Thyroid gland (tissue), 4 donors: ENCODE results near the gene ARL13B. TPM values are rescaled to one million over a fixed set of nuclear protein-coding genes. Genes with fewer than 3 reads are reported as not detected.
"Not testable (repeated sequence)": the region's sequence is repeated elsewhere in the genome, so short reads cannot be mapped to it uniquely, and the experiment has no call there.

ENCODE experiments used
- DNase-seq, 2 donors: peaks; one replicate each; pipeline ENCODE4 v3.0.0-alpha.2; 2019
- H3K27ac ChIP-seq, 3 donors: fragments of 200-600 bp; sonication (generic); 1 replicate in 2 of 3; 2 replicates in 1 of 3; pipeline ENCODE4 v1.5.1; 2016 to 2019; ENCODE audit warnings: mild to moderate bottlenecking in 1 of 3, moderate library complexity in 1 of 3
- H3K27me3 ChIP-seq: fragments of 200-600 bp; sonication (generic); one replicate; pipeline ENCODE4 v1.5.1; 2019
- H3K36me3 ChIP-seq, 2 donors: fragments of 200-600 bp; sonication (generic); one replicate each; pipeline ENCODE4 v1.5.1; 2016 to 2019
- H3K4me1 ChIP-seq, 2 donors: fragments of 200-600 bp; sonication (generic); one replicate each; pipeline ENCODE4 v1.5.1; 2017 to 2019
- H3K4me3 ChIP-seq, 3 donors: fragments of 200-600 bp; sonication (generic); replicated peaks in 1 of 3; 1 replicate in 2 of 3; 2 replicates in 1 of 3; pipeline ENCODE4 v1.5.1; 2016; ENCODE audit warnings: mild to moderate bottlenecking in 1 of 3
- H3K9me3 ChIP-seq: fragments of 200-600 bp; sonication (generic); one replicate; pipeline ENCODE4 v1.5.1; 2017
- CTCF ChIP-seq, 6 experiments: fragments of 200-600 bp in 3 of 6; fragments of 450-650 bp in 3 of 6; sonication (generic) in 3 of 6; IDR thresholded peaks; one replicate each; pipeline ENCODE4 v1.5.1; 2016 to 2019; ENCODE audit warnings: antibody characterized with exemption in 6 of 6, mild to moderate bottlenecking in 2 of 6, inconsistent platforms in 1 of 6, moderate library complexity in 1 of 6
- POLR2A ChIP-seq, 2 donors: fragments of 450-650 bp; IDR thresholded peaks; one replicate each; pipeline ENCODE4 v1.6.1; 2017; ENCODE audit warnings: antibody characterized with exemption in 2 of 2, mild to moderate bottlenecking in 2 of 2, moderate library complexity in 1 of 2
- WGBS, 2 donors: methylation state at CpG; one replicate each; pipeline ENCODE4 v1.1.5; 2017; 5-methylcytosine and 5-hydroxymethylcytosine counted together
- intact Hi-C: fragments of 100-400 bp; cut with DNase I; formaldehyde crosslinking; loops from one replicate; pipeline ENCODE4 v1.15.1; 2023
- total RNA-seq, 4 donors: library from RNA; depleted of rRNA; stranded (reverse); fragments of >200 nt; gene quantifications; one replicate each; pipeline ENCODE4 v1.2.3, GENCODE V29; 2016

The ARL13B gene
- total RNA-seq, 4 donors from 2014 or later = 14.6 to 27.3 (median 16.0) TPM

GRCh38 chr3:93961026-93961425 is 18.9 kb upstream of the ARL13B start:
- intact Hi-C loops = no loop called here
- no peak overlapping the region for H3K4me3 ChIP-seq
- no peaks in the 10 kb centered on the region for H3K4me1 ChIP-seq
- no peaks in the 10 kb centered on the region for H3K27me3 ChIP-seq
- H3K27ac ChIP-seq = no peak overlapping the region
- no peaks in the 10 kb centered on the region for H3K36me3 ChIP-seq
- DNase-seq = no peak
- whole genome bisulfite sequencing, 2 donors = 89 to 93% methylated on average over 1 of the region's 1 CpG
- H3K9me3 ChIP-seq = no peaks in the 10 kb centered on the region
- TF ChIP-seq CTCF (IDR thresholded peaks at IDR 0.05) (no peak), POLR2A (IDR thresholded peaks at IDR 0.05) (no peak)

- TF ChIP-seq POLR2A (IDR thresholded peaks at IDR 0.05) = no peak
- no peak for TF ChIP-seq CTCF (IDR thresholded peaks at IDR 0.05)
- intact Hi-C loops = no loop called here
- no peaks in the 10 kb centered on the region for H3K36me3 ChIP-seq
- no peaks in the 10 kb centered on the region for H3K27me3 ChIP-seq
- H3K9me3 ChIP-seq = no peaks in the 10 kb centered on the region
- no peak overlapping the region for H3K27ac ChIP-seq
- 87 to 90% methylated on average over 1 of the region's 1 CpG for WGBS, 2 donors
- DNase-seq = no peak
- no peaks in the 10 kb centered on the region for H3K4me1 ChIP-seq
- no peak overlapping the region for H3K4me3 ChIP-seq
Measured at GRCh38 chr3:93961489-93961888, 18.5 kb upstream of the ARL13B start.

- TF ChIP-seq CTCF (IDR thresholded peaks at IDR 0.05) (no peak), POLR2A (IDR thresholded peaks at IDR 0.05) (no peak)
Measured at GRCh38 chr3:93962798-93963197, 17.2 kb upstream of the ARL13B start.

GRCh38 chr3:93965106-93965505 is 14.8 kb upstream of the ARL13B start:
- H3K4me3 ChIP-seq, H3K4me1 ChIP-seq, H3K27ac ChIP-seq, H3K9me3 ChIP-seq, H3K27me3 ChIP-seq, H3K36me3 ChIP-seq, DNase-seq, intact Hi-C loops: not testable (repeated sequence)
- WGBS, 2 donors = 95 to 97% methylated on average over 19 of the region's 19 CpGs

More at GRCh38 chr3:93962798-93963197, 17.2 kb upstream of the ARL13B start:
- Histone ChIP-seq H3K9me3 (no peaks in the 10 kb centered on the region), H3K27ac (no peak overlapping the region), H3K36me3 (no peaks in the 10 kb centered on the region), H3K4me1 (no peaks in the 10 kb centered on the region), H3K27me3 (no peaks in the 10 kb centered on the region), H3K4me3 (no peak overlapping the region)
- intact Hi-C loops = no loop called here
- WGBS, 2 donors = 70 to 78% methylated on average over 3 of the region's 3 CpGs
- no peak for DNase-seq

- DNase-seq = no peak
- H3K27ac ChIP-seq = no peak overlapping the region
- 61 to 78% methylated on average over 3 of the region's 3 CpGs for WGBS, 2 donors
- no peaks in the 10 kb centered on the region for H3K9me3 ChIP-seq
- H3K4me1 ChIP-seq = peaks cover 0 to 6% of the 10 kb centered on the region in 2 donors
- TF ChIP-seq POLR2A (IDR thresholded peaks at IDR 0.05) (no peak), CTCF (IDR thresholded peaks at IDR 0.05) (no peak)
- no peaks in the 10 kb centered on the region for H3K36me3 ChIP-seq
- intact Hi-C loops = no loop called here
- H3K4me3 ChIP-seq = no peak overlapping the region
- H3K27me3 ChIP-seq = no peaks in the 10 kb centered on the region
Measured at GRCh38 chr3:93969443-93969842, 10.5 kb upstream of the ARL13B start.

GRCh38 chr3:93969997-93970396 is 10.0 kb upstream of the ARL13B start:
- H3K4me3 ChIP-seq = no peak overlapping the region
- H3K9me3 ChIP-seq = no peaks in the 10 kb centered on the region
- intact Hi-C loops = no loop called here
- no peak for DNase-seq
- whole genome bisulfite sequencing, 2 donors = 91 to 98% methylated on average over 1 of the region's 1 CpG
- TF ChIP-seq POLR2A (IDR thresholded peaks at IDR 0.05) = no peak
- TF ChIP-seq CTCF (IDR thresholded peaks at IDR 0.05) = no peak
- no peak overlapping the region for H3K27ac ChIP-seq
- no peaks in the 10 kb centered on the region for H3K27me3 ChIP-seq
- H3K36me3 ChIP-seq = no peaks in the 10 kb centered on the region
- H3K4me1 ChIP-seq = peaks cover 0 to 6% of the 10 kb centered on the region in 2 donors
